Measurements from ENCODE around the gene KRTAP13-2.

- no peak for TF ChIP-seq POLR2AphosphoS5 (IDR thresholded peaks at IDR 0.05)
- TF ChIP-seq CTCF (IDR thresholded peaks at IDR 0.05; ENCODE audit: poor library complexity, severe bottlenecking) = no peak
- no peak for TF ChIP-seq EP300 (conservative IDR thresholded peaks at IDR 0.05; ENCODE audit: poor library complexity, severe bottlenecking)
- TF ChIP-seq EZH2 (IDR thresholded peaks at IDR 0.05; ENCODE audit: borderline replicate concordance, insufficient read depth, low read length, poor library complexity, severe bottlenecking) = no peak
- no peak for TF ChIP-seq RAD21 (conservative IDR thresholded peaks at IDR 0.05)
- no peak for TF ChIP-seq MXI1 (conservative IDR thresholded peaks at IDR 0.05; ENCODE audit: poor library complexity, severe bottlenecking)
- TF ChIP-seq, protein P1, sequence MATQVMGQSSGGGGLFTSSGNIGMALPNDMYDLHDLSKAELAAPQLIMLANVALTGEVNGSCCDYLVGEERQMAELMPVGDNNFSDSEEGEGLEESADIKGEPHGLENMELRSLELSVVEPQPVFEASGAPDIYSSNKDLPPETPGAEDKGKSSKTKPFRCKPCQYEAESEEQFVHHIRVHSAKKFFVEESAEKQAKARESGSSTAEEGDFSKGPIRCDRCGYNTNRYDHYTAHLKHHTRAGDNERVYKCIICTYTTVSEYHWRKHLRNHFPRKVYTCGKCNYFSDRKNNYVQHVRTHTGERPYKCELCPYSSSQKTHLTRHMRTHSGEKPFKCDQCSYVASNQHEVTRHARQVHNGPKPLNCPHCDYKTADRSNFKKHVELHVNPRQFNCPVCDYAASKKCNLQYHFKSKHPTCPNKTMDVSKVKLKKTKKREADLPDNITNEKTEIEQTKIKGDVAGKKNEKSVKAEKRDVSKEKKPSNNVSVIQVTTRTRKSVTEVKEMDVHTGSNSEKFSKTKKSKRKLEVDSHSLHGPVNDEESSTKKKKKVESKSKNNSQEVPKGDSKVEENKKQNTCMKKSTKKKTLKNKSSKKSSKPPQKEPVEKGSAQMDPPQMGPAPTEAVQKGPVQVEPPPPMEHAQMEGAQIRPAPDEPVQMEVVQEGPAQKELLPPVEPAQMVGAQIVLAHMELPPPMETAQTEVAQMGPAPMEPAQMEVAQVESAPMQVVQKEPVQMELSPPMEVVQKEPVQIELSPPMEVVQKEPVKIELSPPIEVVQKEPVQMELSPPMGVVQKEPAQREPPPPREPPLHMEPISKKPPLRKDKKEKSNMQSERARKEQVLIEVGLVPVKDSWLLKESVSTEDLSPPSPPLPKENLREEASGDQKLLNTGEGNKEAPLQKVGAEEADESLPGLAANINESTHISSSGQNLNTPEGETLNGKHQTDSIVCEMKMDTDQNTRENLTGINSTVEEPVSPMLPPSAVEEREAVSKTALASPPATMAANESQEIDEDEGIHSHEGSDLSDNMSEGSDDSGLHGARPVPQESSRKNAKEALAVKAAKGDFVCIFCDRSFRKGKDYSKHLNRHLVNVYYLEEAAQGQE (IDR thresholded peaks at IDR 0.05; ENCODE audit: borderline replicate concordance) = no peak
- no peak for TF ChIP-seq TAF1 (IDR thresholded peaks at IDR 0.05; ENCODE audit: low read depth)
- TF ChIP-seq SMC3 (conservative IDR thresholded peaks at IDR 0.05; ENCODE audit: poor library complexity) = no peak
Measured at GRCh38 chr21:30345014-30345413, 27.1 kb downstream of the KRTAP13-2 start.
